Activated T-cell treated with anti-CD3 and anti-CD28 coated beads, Interleukin-2, amount 50 U/mL, for 24 hours (primary cell): ENCODE data around the gene SBF1.
A peak's percentile ranks its signal among the peaks of the same experiment; 100 is the strongest.
"Not testable (repeated sequence)": the region's sequence is repeated elsewhere in the genome, so short reads cannot be mapped to it uniquely, and the experiment has no call there.

ENCODE experiments used
- DNase-seq: peaks from one replicate; pipeline ENCODE4 v3.0.0-alpha.2; 2020
- H3K27ac Mint-ChIP-seq: 2 replicates; pipeline ENCODE4 v1.8.0; 2020; ENCODE audit warnings: mild to moderate bottlenecking, mixed read lengths
- H3K27me3 Mint-ChIP-seq: 2 replicates; pipeline ENCODE4 v1.8.0; 2020; ENCODE audit warnings: mixed read lengths
- H3K36me3 Mint-ChIP-seq: 2 replicates; pipeline ENCODE4 v1.8.0; 2020; ENCODE audit warnings: low read depth, mixed read lengths
- H3K4me1 Mint-ChIP-seq: 2 replicates; pipeline ENCODE4 v1.8.0; 2020; ENCODE audit warnings: low read depth, mixed read lengths
- H3K4me3 Mint-ChIP-seq: 2 replicates; pipeline ENCODE4 v1.8.0; 2020; ENCODE audit warnings: mild to moderate bottlenecking, moderate library complexity, mixed read lengths
- H3K9me3 Mint-ChIP-seq: 2 replicates; pipeline ENCODE4 v1.8.0; 2020; ENCODE audit warnings: mixed read lengths

SBF1 gene, protein sequence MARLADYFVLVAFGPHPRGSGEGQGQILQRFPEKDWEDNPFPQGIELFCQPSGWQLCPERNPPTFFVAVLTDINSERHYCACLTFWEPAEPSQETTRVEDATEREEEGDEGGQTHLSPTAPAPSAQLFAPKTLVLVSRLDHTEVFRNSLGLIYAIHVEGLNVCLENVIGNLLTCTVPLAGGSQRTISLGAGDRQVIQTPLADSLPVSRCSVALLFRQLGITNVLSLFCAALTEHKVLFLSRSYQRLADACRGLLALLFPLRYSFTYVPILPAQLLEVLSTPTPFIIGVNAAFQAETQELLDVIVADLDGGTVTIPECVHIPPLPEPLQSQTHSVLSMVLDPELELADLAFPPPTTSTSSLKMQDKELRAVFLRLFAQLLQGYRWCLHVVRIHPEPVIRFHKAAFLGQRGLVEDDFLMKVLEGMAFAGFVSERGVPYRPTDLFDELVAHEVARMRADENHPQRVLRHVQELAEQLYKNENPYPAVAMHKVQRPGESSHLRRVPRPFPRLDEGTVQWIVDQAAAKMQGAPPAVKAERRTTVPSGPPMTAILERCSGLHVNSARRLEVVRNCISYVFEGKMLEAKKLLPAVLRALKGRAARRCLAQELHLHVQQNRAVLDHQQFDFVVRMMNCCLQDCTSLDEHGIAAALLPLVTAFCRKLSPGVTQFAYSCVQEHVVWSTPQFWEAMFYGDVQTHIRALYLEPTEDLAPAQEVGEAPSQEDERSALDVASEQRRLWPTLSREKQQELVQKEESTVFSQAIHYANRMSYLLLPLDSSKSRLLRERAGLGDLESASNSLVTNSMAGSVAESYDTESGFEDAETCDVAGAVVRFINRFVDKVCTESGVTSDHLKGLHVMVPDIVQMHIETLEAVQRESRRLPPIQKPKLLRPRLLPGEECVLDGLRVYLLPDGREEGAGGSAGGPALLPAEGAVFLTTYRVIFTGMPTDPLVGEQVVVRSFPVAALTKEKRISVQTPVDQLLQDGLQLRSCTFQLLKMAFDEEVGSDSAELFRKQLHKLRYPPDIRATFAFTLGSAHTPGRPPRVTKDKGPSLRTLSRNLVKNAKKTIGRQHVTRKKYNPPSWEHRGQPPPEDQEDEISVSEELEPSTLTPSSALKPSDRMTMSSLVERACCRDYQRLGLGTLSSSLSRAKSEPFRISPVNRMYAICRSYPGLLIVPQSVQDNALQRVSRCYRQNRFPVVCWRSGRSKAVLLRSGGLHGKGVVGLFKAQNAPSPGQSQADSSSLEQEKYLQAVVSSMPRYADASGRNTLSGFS (N-terminal part only)

GRCh38 chr22:50474710-50475651, at the start of gene SBF1:
TSS of gene SBF1 (minus strand) at chr22:50475035. CDS start at chr22:50474840, 195 bp downstream.
- peak within 1 kb of the TSS; percentile 96 for H3K4me3 Mint-ChIP-seq
- H3K36me3 Mint-ChIP-seq, result peaks cover 17% of the 10 kb centered on the region
- H3K4me1 Mint-ChIP-seq, result peaks cover 48% of the 10 kb centered on the region
- H3K9me3 Mint-ChIP-seq, result no peaks in the 10 kb centered on the region
- peak within 1 kb of the TSS; percentile 94 for H3K27ac Mint-ChIP-seq
- H3K27me3 Mint-ChIP-seq, result peaks cover 2% of the 10 kb centered on the region
- peak; percentile 93 for DNase-seq

GRCh38 chr22:50523806-50524675, 49.2 kb upstream of the SBF1 start:
- peaks cover 78% of the 10 kb centered on the region for H3K36me3 Mint-ChIP-seq
- H3K4me1 Mint-ChIP-seq, result peaks cover 38% of the 10 kb centered on the region
- no peaks in the 10 kb centered on the region for H3K27me3 Mint-ChIP-seq
- no peak for DNase-seq
- peak overlapping the region; percentile 92 for H3K4me3 Mint-ChIP-seq
- peak overlapping the region; percentile 93 for H3K27ac Mint-ChIP-seq
- no peaks in the 10 kb centered on the region for H3K9me3 Mint-ChIP-seq

GRCh38 chr22:50523458-50523805, 48.6 kb upstream of the SBF1 start:
- Mint-ChIP-seq H3K27me3 (no peaks in the 10 kb centered on the region), H3K36me3 (peaks cover 80% of the 10 kb centered on the region), H3K27ac (peak overlapping the region; percentile 74), H3K9me3 (no peaks in the 10 kb centered on the region), H3K4me3 (peak overlapping the region; percentile 92), H3K4me1 (peaks cover 32% of the 10 kb centered on the region)
- no peak for DNase-seq

- peak overlapping the region; percentile 92 for H3K4me3 Mint-ChIP-seq
- H3K27ac Mint-ChIP-seq, result peak overlapping the region; percentile 74
Measured at GRCh38 chr22:50522806-50523438, 48.1 kb upstream of the SBF1 start.

DNA sequence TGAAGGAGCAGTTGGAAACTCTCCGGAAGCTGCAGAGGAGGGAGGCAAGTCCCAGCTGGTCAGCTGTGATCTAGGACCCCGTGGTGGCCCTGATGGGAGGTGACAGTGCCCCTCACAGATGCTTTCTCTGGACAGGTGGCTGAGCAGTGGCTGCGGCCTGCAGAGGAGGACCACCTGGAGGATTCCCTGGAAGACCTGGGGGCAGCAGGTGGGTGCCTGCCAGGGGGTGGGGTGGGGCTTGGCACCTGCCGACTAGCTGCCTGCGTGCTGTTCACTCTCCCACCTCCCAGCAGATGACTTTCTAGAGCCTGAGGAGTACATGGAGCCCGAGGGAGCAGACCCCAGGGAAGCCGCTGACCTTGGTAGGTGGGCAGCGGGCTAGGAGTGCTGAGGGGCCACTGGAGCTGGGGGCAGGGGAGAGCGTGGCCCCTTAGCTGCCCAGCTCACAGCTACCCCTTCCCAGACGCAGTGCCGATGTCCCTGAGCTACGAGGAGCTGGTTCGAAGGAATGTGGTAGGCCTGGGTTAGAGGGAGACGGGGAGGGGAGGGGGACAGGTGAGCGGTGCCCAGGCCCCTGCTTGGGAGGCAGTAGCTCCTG, 47.5 kb upstream of the SBF1 start:
- Mint-ChIP-seq H3K4me1 (peaks cover 21% of the 10 kb centered on the region), H3K36me3 (peaks cover 80% of the 10 kb centered on the region)

More at GRCh38 chr22:50522806-50523438, 48.1 kb upstream of the SBF1 start:
- peaks cover 27% of the 10 kb centered on the region for H3K4me1 Mint-ChIP-seq
- DNase-seq, result no peak
- H3K9me3 Mint-ChIP-seq, result no peaks in the 10 kb centered on the region
- peaks cover 80% of the 10 kb centered on the region for H3K36me3 Mint-ChIP-seq
- no peaks in the 10 kb centered on the region for H3K27me3 Mint-ChIP-seq

DNA sequence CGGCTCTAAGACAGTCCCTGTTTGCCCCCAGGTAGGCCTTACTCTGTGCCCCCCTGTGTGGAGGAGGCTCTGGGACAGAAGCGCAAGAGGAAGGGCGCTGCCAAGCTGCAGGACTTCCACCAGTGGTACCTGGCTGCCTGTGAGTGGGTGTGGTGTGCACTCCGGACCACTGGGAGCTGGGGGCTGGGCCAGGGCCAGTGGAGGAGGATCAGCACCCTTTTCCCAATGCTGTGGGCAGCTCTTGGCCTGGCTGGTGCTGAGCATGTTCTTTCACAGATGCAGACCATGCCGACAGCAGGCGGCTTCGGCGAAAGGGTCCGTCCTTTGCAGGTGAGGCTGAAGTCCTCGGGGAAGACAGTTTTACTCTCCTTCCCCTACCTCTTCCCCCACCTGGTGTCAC, 46.9 kb upstream of the SBF1 start:
- H3K4me3 Mint-ChIP-seq, result no peak overlapping the region
- peaks cover 15% of the 10 kb centered on the region for H3K4me1 Mint-ChIP-seq
- no peak for DNase-seq
- peaks cover 82% of the 10 kb centered on the region for H3K36me3 Mint-ChIP-seq
- no peaks in the 10 kb centered on the region for H3K27me3 Mint-ChIP-seq
- no peaks in the 10 kb centered on the region for H3K9me3 Mint-ChIP-seq
- H3K27ac Mint-ChIP-seq, result no peak overlapping the region

More for the DNA sequence above, 47.5 kb upstream of the SBF1 start:
- Mint-ChIP-seq H3K4me3 (no peak overlapping the region), H3K27me3 (no peaks in the 10 kb centered on the region), H3K27ac (no peak overlapping the region), H3K9me3 (no peaks in the 10 kb centered on the region)
- DNase-seq, result no peak

GRCh38 chr22:50520826-50521453, 46.1 kb upstream of the SBF1 start:
- no peaks in the 10 kb centered on the region for H3K9me3 Mint-ChIP-seq
- peaks cover 89% of the 10 kb centered on the region for H3K36me3 Mint-ChIP-seq
- no peak overlapping the region for H3K27ac Mint-ChIP-seq
- no peak for DNase-seq
- no peak overlapping the region for H3K4me3 Mint-ChIP-seq
- peaks cover 16% of the 10 kb centered on the region for H3K4me1 Mint-ChIP-seq
- H3K27me3 Mint-ChIP-seq, result no peaks in the 10 kb centered on the region

DNA sequence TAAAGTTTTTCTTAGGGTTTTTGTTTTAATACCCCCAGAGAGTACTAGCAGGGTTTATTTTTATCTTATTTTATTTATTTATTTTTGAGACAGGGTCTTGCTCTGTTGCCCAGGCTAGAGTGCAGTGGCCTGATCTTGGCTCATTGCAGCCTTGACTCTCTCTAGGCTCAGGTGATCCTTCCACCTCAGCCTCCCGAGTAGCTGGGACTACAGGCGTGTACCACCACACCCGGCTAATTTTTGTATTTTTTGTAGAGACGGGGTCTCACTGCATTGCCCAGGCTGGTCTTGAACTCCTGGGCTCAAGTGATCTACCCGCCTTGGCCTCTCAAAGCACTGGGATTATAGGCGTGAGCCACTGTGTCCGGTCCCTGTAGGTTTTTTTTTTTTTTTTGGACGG, 45.3 kb upstream of the SBF1 start:
- Mint-ChIP-seq H3K36me3 (peaks cover 94% of the 10 kb centered on the region), H3K4me1 (peaks cover 19% of the 10 kb centered on the region)
- H3K27me3 Mint-ChIP-seq, H3K4me3 Mint-ChIP-seq, DNase-seq, H3K27ac Mint-ChIP-seq, H3K9me3 Mint-ChIP-seq: not testable (repeated sequence)

DNA sequence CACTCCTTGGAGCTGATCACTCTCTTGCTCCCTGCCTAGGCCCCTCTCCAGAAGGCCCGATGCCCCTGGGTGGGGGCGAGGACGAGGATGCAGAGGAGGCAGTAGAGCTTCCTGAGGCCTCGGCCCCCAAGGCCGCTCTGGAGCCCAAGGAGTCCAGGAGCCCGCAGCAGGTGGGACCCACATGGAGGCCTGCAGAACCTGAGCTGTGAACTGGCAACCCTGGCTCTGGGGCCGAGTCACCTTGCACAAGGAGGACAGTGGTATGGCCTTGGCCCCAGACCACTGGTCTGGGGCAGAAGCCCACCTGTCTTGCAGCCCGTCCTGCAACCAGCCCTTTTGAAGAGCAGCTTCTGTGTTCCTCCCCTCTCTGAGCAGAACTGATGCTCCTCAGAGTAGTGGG, 44.3 kb upstream of the SBF1 start:
- H3K4me1 Mint-ChIP-seq, result peaks cover 20% of the 10 kb centered on the region
- H3K36me3 Mint-ChIP-seq, result peaks cover 95% of the 10 kb centered on the region
- H3K4me3 Mint-ChIP-seq, result no peak overlapping the region
- no peak for DNase-seq
- H3K9me3 Mint-ChIP-seq, result no peaks in the 10 kb centered on the region
- no peaks in the 10 kb centered on the region for H3K27me3 Mint-ChIP-seq
- H3K27ac Mint-ChIP-seq, result no peak overlapping the region

- Mint-ChIP-seq H3K36me3 (peaks cover 95% of the 10 kb centered on the region), H3K4me3 (no peak overlapping the region), H3K27ac (no peak overlapping the region)
Measured at GRCh38 chr22:50518606-50519005, 43.8 kb upstream of the SBF1 start.

DNA sequence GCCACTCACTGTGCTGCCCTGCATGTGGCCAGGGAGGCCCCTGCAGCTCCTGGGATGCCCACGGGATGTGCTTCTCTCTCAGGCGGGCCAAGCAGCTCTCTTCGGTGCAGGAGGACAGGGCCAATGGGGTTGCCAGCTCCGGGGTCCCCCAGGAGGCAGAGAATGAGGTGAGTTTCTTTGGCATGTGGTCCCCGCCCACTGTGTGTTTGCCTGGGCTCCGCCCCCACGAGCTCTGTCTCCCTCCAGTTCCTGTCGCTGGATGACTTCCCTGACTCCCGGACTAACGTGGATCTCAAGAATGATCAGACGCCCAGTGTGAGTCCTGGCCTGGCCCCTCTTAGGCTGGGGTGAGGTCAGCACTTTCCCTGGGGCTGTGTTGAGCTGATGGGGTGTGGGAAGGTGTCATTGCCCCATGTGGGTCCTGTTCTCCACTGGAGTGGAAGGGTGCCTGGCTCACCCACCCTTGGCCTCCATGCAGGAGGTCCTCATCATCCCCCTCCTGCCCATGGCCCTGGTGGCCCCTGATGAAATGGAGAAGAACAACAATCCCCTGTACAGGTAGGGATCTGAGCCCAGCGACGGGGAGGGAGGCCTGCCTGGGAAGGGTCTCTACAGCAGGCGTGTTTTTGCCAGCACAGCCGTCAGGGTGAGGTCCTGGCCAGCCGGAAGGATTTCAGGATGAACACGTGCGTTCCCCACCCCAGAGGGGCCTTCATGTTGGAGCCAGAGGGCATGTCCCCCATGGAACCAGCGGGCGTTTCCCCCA, 42.8 kb upstream of the SBF1 start:
- H3K9me3 Mint-ChIP-seq, result no peaks in the 10 kb centered on the region
- no peak overlapping the region for H3K4me3 Mint-ChIP-seq
- H3K27me3 Mint-ChIP-seq, result no peaks in the 10 kb centered on the region
- no peak overlapping the region for H3K27ac Mint-ChIP-seq
- H3K4me1 Mint-ChIP-seq, result peaks cover 17% of the 10 kb centered on the region
- peaks cover 92% of the 10 kb centered on the region for H3K36me3 Mint-ChIP-seq
- DNase-seq, result no peak

More at GRCh38 chr22:50518606-50519005, 43.8 kb upstream of the SBF1 start:
- DNase-seq, result no peak
- peaks cover 19% of the 10 kb centered on the region for H3K4me1 Mint-ChIP-seq
- H3K27me3 Mint-ChIP-seq, result no peaks in the 10 kb centered on the region
- no peaks in the 10 kb centered on the region for H3K9me3 Mint-ChIP-seq
